GM18873 (cell line): Measurements from ENCODE around the gene PIGK.
"Not testable (repeated sequence)": the region's sequence is repeated elsewhere in the genome, so short reads cannot be mapped to it uniquely, and the experiment has no call there.

Source experiments
- ATAC-seq: cut with Tn5 transposase; IDR thresholded peaks from one replicate; pipeline ENCODE4 v1.9.1; 2021; ENCODE audit warnings: mild to moderate bottlenecking, moderate library complexity, moderate number of reproducible peaks; ENCODE audit not compliant: unreplicated experiment, low FRiP score

PIGK gene

GRCh38 chr1:77200293-77200692 is 18.9 kb downstream of the PIGK start:
- ATAC-seq, result no peak

DNA sequence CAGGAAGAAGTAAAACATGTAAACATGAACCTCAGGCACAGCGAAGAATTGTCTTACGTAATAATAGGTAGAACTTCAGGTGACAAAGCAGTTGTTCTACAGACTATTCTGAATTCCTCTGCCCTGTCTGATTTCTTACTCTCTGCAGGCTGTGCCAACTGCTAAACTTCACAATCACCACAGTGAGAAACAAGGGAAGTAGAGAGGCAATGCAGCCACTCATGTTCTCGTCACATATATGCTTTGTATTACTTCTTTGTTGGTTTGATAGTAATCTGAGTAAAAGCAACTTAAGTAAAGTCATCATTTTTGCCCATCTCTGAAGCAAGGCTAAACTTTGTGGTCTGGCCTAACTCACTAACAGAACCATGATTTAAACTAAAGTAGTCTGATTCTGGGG is 21.9 kb downstream of the PIGK start:
- no peak for ATAC-seq

- no peak for ATAC-seq
Measured at GRCh38 chr1:77193951-77194350, 25.3 kb downstream of the PIGK start.

- ATAC-seq, result no peak
Measured at GRCh38 chr1:77188770-77189169, 30.5 kb downstream of the PIGK start.

GRCh38 chr1:77186907-77187306 is 32.3 kb downstream of the PIGK start:
- ATAC-seq, result not testable (repeated sequence)

DNA sequence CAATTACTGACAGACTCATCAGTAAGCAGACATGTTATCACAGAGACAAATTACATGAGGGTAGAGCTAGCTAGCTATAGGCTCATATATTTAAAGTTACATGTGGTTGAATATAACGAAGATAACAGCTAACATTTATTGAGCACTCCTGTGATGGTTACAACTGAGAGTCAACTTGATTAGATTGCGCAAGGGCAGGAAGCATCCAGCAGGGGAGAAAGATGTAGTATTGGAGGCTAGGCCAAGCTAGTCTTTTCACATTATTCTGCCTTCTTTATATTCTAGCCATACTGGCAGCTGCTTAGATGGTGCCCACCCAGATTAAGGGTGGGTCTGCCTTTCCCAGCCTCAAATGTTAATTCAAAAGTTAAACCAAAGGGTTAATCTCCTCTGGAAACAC is 37.1 kb downstream of the PIGK start:
- no peak for ATAC-seq

- ATAC-seq, result no peak
Measured at GRCh38 chr1:77179632-77180031, 39.6 kb downstream of the PIGK start.

DNA sequence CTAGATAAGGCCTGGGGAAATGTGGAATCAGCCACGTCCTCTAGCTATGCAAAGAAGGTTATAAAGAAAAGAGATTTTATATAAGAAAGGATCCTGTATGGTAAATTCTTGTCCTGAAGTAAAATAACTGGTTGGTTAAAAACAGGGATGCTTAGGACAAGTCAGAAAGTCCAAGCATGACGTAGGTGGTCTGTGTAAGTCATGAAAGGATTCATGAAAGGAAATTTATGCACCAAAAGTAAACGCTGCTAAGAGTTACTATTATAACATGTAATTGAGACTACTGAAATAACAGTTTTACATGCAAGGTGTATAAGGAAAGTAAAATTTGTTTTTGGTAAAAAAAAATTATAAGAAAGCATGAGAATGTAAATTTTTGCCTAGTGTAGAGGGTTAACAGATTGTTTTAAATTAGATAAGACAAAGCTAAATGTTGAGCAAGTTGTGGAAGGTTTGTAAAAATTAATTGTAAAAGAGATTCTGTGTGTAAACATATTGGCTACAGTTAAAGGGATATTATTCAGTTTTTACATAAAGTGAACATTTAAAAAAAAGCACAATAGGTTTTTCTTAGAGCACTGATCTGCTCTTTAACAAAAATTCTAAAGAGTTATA is 43.9 kb downstream of the PIGK start:
- no peak for ATAC-seq

GRCh38 chr1:77170687-77171086 is 48.5 kb downstream of the PIGK start:
- ATAC-seq, result no peak

DNA sequence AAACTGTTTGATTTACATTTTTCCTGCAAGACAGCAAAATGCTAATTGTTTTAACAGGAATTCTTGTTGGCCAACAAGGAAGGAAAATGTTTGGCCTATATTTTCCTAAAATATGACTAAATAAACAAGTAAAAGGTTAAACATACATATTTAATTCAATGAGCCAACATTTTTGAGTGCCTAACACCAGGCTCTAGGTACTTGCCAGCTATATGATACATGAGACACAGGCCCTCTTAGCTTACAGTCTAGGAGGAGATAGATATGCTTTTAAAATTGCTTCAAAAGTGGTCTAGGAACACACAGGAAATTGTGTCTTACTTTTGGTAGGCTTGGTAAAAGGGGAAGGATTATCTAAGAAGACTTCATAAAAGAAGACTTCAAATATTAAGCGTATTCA is 50.9 kb downstream of the PIGK start:
- ATAC-seq, result no peak

DNA sequence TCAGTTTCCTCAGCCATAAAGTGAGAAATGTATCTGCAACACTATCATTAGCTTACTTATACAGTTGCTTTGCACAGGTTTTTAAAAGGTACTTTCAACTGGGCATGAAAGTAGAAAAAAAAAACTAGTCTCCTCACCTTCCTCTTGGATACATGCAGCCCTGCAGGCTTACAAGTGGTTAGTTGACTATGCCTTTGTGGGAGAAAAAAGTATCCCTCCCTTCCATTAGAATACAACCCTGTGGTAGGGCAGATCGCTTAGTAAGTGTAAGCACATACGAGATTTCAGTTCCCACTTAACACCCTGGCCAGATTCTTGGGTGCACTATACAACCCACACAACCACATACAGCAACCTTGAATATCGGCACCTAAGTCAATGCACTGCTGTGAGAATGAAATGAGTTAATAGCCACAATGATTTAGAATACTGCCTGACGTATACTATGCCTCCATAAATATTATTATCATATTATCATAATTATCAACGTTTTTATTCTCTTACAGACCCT is 54.7 kb downstream of the PIGK start:
- ATAC-seq, result no peak

DNA sequence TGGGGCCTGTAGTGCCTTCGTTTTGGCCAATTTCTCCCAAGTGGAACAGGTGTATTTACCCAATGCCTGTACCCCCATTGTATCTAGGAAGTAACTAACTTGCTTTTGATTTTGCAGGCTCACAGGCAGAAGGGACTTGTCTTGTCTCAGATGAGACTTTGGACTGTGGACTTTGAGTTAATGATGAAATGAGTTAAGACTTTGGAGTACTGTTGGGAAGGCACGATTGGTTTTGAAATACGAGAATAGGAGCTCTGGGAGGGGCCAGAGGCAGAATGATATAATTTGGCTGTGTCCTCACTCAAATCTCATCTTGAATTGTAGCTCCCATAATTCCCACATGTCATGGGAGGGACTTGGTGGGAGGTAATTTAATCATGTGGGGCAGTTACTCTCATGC is 59.5 kb downstream of the PIGK start:
- ATAC-seq, result not testable (repeated sequence)

DNA sequence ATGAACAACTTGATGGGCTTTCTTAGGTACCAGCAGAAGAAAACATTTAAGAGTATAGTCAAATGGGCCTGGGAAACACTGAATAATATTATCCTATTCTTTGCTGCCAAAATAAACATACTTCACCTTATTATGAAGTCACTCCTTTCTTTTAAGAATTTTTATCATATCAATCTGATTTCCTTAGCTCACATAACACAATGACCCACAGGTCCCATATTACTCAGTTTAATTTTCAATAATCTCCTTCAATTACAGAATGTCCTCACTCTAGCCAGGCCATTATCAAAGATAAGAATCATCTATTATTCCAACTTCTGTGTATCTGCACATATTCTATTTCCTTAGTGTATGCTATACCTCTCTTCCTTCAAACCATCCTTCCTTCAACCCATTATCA is 63.0 kb downstream of the PIGK start:
- no peak for ATAC-seq

GRCh38 chr1:77146270-77146669 is 73.0 kb downstream of the PIGK start:
- ATAC-seq, result no peak

GRCh38 chr1:77143529-77144121 is 75.6 kb downstream of the PIGK start:
- no peak for ATAC-seq

GRCh38 chr1:77139389-77139788 is 79.8 kb downstream of the PIGK start:
- no peak for ATAC-seq

- no peak for ATAC-seq
Measured at GRCh38 chr1:77134359-77134758, 84.9 kb downstream of the PIGK start.

DNA sequence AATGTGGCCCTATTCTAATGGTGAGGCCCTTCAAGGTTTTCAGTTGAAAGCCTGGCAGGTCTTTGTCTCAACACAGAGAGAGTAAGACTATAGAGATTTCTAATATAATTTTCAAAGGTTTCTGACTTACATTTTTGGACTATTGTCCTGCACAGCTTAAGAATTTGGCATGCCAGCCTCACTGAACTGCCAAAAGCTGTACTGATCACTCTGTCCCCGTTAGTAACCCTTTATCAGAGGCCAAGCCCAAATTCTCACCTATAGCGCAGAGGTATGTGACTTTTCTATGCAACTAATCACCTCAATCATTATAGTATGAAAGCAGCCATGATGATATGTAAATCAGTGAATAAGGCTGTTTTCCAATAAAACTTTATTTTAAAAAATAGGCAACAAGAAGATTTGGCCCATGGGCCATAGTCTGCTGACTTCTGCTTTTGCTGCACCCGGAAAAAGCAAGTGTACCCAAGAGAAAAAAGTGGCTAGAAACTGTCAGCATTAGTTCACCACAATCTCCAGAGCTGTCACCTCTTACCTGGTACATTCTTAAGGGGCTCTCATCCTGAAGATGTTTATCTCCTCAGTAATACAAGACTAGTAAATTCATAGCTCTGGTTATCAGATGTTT is 85.4 kb downstream of the PIGK start:
- ATAC-seq, result no peak

DNA sequence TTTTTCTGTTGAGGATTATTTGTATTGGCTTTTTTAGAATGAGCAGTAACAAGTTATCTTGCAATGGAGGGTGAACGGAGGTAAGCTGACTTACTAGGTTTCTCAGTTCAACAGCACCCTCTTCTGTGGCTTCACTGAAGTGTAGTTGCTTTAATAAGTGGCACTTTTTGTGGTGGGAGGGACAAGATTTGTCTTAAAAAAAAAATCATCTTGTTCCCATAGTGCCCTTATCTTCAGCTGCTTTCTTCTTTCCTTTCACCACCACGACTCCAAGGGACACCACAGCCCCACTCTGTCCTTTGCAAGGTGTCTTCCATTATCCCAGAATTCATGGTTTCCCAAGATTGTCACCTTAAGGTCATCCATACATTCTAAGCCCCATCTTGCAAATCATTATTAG is 92.9 kb downstream of the PIGK start:
- ATAC-seq, result peak; percentile 78

GRCh38 chr1:77121503-77121902 is 97.7 kb downstream of the PIGK start:
- no peak for ATAC-seq

DNA sequence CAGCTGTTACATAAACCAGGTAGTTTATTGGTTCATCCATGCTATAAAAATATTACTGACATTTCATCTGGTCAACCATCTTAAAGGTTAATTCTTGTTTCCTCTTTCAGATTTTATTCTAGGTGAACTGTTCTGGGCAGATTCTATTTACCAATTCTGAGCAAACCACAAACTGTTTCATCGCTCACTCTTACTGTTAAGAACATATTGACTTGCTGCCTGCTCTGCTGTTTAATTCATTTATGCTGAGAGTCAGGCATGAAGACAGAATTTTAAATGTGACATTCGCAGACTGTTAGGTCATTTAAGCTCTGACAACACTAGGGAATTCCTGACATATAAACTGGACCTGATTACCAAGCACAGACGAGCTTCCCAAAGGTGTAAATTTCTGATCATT is 98.3 kb downstream of the PIGK start:
- ATAC-seq, result no peak

DNA sequence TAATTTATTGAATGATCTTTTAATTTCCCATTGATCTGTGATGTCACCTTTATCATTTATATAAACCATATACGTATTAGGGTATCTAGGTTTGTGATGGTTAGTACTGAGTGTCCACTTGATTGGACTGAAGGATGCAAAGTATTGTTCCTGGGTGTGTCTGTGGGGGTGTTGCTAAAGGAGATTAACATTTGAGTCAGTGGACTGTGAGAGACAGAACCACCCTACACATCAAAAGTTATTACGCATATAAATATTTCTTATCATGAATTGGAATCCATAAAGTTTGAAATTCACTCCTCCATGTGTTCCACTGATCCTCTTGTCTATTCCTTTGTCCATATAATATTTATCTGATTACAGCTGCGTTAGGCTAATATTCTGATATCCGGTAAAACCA is 100.5 kb downstream of the PIGK start:
- ATAC-seq, result no peak
